ENCODE results near the gene ANKRD27.
"Not testable (repeated sequence)": the region's sequence is repeated elsewhere in the genome, so short reads cannot be mapped to it uniquely, and the experiment has no call there.

DNA sequence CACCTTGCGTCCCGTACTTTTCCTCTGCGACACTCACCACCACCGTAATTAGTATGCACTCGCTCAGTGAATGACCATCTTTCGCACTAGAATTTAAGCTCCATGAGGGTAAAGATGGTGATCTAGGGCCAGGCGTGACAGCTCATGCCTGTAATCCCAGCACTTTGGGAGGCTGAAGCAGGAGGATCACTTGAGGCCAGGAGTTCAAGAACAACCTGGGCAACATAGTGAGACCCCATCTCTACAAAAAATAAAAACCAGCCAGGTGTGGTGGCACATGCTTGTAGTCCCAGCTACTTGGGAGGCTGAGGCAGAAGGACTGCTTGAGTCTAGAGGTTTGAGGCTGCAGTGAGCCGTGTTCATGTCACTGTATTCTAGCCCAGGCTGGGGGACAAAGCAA lies 18.6 kb downstream of the ANKRD27 start:
- TF ChIP-seq ZFP30 (CRISPR knock-in tag; IDR thresholded peaks at IDR 0.05); ZC3H10 (CRISPR knock-in tag; IDR thresholded peaks at IDR 0.05); RARB (CRISPR knock-in tag; IDR thresholded peaks at IDR 0.05); ZFP3 (CRISPR knock-in tag; IDR thresholded peaks at IDR 0.05); ISL1 (CRISPR knock-in tag; IDR thresholded peaks at IDR 0.05); SNAI2 (CRISPR knock-in tag; IDR thresholded peaks at IDR 0.05); ARNTL (CRISPR knock-in tag; IDR thresholded peaks at IDR 0.05; ENCODE audit: borderline replicate concordance, low read depth): not testable (repeated sequence)
- TF ChIP-seq, protein P1, sequence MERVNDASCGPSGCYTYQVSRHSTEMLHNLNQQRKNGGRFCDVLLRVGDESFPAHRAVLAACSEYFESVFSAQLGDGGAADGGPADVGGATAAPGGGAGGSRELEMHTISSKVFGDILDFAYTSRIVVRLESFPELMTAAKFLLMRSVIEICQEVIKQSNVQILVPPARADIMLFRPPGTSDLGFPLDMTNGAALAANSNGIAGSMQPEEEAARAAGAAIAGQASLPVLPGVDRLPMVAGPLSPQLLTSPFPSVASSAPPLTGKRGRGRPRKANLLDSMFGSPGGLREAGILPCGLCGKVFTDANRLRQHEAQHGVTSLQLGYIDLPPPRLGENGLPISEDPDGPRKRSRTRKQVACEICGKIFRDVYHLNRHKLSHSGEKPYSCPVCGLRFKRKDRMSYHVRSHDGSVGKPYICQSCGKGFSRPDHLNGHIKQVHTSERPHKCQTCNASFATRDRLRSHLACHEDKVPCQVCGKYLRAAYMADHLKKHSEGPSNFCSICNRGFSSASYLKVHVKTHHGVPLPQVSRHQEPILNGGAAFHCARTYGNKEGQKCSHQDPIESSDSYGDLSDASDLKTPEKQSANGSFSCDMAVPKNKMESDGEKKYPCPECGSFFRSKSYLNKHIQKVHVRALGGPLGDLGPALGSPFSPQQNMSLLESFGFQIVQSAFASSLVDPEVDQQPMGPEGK (CRISPR knock-in tag; IDR thresholded peaks at IDR 0.05; ENCODE audit: borderline replicate concordance): not testable (repeated sequence)
- TF ChIP-seq, protein P2, sequence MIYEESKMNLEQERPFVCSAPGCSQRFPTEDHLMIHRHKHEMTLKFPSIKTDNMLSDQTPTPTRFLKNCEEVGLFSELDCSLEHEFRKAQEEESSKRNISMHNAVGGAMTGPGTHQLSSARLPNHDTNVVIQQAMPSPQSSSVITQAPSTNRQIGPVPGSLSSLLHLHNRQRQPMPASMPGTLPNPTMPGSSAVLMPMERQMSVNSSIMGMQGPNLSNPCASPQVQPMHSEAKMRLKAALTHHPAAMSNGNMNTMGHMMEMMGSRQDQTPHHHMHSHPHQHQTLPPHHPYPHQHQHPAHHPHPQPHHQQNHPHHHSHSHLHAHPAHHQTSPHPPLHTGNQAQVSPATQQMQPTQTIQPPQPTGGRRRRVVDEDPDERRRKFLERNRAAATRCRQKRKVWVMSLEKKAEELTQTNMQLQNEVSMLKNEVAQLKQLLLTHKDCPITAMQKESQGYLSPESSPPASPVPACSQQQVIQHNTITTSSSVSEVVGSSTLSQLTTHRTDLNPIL (CRISPR knock-in tag; IDR thresholded peaks at IDR 0.05; ENCODE audit: low read depth): not testable (repeated sequence)
- TF ChIP-seq, protein P3, sequence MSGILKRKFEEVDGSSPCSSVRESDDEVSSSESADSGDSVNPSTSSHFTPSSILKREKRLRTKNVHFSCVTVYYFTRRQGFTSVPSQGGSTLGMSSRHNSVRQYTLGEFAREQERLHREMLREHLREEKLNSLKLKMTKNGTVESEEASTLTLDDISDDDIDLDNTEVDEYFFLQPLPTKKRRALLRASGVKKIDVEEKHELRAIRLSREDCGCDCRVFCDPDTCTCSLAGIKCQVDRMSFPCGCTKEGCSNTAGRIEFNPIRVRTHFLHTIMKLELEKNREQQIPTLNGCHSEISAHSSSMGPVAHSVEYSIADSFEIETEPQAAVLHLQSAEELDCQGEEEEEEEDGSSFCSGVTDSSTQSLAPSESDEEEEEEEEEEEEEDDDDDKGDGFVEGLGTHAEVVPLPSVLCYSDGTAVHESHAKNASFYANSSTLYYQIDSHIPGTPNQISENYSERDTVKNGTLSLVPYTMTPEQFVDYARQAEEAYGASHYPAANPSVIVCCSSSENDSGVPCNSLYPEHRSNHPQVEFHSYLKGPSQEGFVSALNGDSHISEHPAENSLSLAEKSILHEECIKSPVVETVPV (CRISPR knock-in tag; IDR thresholded peaks at IDR 0.05): not testable (repeated sequence)
